ENCODE measurements around the gene HMBS.
"Not testable (repeated sequence)": the region's sequence is repeated elsewhere in the genome, so short reads cannot be mapped to it uniquely, and the experiment has no call there.

HMBS gene

GRCh38 chr11:119084663-119085436 is at the start of gene HMBS:
HMBS (plus strand) TSS chr11:119084881; CDS start chr11:119085034, 153 bp downstream.
- peak; percentile 83 for DNase-seq (ENCODE audit: low read depth)

- DNase-seq (ENCODE audit: low read depth): no peak
Measured at GRCh38 chr11:119038884-119039283, 45.8 kb upstream of the HMBS start.

GRCh38 chr11:119039471-119039870 is 45.2 kb upstream of the HMBS start:
- DNase-seq (ENCODE audit: low read depth): not testable (repeated sequence)

GRCh38 chr11:119041821-119042514 is 42.7 kb upstream of the HMBS start:
- DNase-seq (ENCODE audit: low read depth): no peak

- DNase-seq (ENCODE audit: low read depth): no peak
Measured at GRCh38 chr11:119042927-119043326, 41.8 kb upstream of the HMBS start.

GRCh38 chr11:119044708-119045107 is 40.0 kb upstream of the HMBS start:
- DNase-seq (ENCODE audit: low read depth): no peak

GRCh38 chr11:119046489-119046888 is 38.2 kb upstream of the HMBS start:
- DNase-seq (ENCODE audit: low read depth): no peak

GRCh38 chr11:119047205-119047604 is 37.5 kb upstream of the HMBS start:
- no peak for DNase-seq (ENCODE audit: low read depth)

- no peak for DNase-seq (ENCODE audit: low read depth)
Measured at GRCh38 chr11:119048644-119049043, 36.0 kb upstream of the HMBS start.

GRCh38 chr11:119049081-119049480 is 35.6 kb upstream of the HMBS start:
- no peak for DNase-seq (ENCODE audit: low read depth)

GRCh38 chr11:119051440-119052162 is 33.1 kb upstream of the HMBS start:
- no peak for DNase-seq (ENCODE audit: low read depth)

- no peak for DNase-seq (ENCODE audit: low read depth)
Measured at GRCh38 chr11:119052163-119052814, 32.4 kb upstream of the HMBS start.

- no peak for DNase-seq (ENCODE audit: low read depth)
Measured at GRCh38 chr11:119054418-119054817, 30.3 kb upstream of the HMBS start.

- DNase-seq (ENCODE audit: low read depth): peak; percentile 31
Measured at GRCh38 chr11:119055901-119056300, 28.8 kb upstream of the HMBS start.

- no peak for DNase-seq (ENCODE audit: low read depth)
Measured at GRCh38 chr11:119056421-119056999, 28.2 kb upstream of the HMBS start.

- peak; percentile 74 for DNase-seq (ENCODE audit: low read depth)
Measured at GRCh38 chr11:119057000-119057769, 27.5 kb upstream of the HMBS start, which contains the start of gene HYOU1. HYOU1 (minus strand) TSS chr11:119057205; CDS start chr11:119056160, 1,045 bp downstream.

- not testable (repeated sequence) for DNase-seq (ENCODE audit: low read depth)
Measured at GRCh38 chr11:119059128-119059527, 25.6 kb upstream of the HMBS start.

- DNase-seq (ENCODE audit: low read depth): no peak
Measured at GRCh38 chr11:119061256-119061655, 23.4 kb upstream of the HMBS start.

- no peak for DNase-seq (ENCODE audit: low read depth)
Measured at GRCh38 chr11:119062779-119063178, 21.9 kb upstream of the HMBS start.

- no peak for DNase-seq (ENCODE audit: low read depth)
Measured at GRCh38 chr11:119065369-119065768, 19.3 kb upstream of the HMBS start.
